ENCODE measurements around the gene MCAM.

DNA sequence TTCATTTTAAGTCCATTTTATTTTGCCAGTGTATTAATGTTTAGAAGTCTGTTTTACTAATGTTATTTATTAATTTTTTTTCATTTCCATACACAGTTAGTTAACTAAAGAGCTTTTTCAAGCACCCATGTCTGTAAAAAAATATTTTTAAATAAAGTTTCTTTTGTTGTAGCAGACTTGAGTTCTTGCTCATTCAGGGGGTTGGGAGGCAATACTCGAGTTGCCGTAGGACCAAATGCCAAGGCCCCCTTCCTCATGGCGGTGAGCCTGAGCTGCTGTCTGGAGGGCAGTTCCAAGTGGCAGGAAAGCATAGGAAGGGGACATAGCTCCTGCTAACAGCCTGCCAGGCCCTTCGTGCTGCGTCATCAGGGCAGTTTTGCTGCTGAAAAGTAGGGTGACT is 9.0 kb downstream of the MCAM start:
- TF ChIP-seq, protein P1, sequence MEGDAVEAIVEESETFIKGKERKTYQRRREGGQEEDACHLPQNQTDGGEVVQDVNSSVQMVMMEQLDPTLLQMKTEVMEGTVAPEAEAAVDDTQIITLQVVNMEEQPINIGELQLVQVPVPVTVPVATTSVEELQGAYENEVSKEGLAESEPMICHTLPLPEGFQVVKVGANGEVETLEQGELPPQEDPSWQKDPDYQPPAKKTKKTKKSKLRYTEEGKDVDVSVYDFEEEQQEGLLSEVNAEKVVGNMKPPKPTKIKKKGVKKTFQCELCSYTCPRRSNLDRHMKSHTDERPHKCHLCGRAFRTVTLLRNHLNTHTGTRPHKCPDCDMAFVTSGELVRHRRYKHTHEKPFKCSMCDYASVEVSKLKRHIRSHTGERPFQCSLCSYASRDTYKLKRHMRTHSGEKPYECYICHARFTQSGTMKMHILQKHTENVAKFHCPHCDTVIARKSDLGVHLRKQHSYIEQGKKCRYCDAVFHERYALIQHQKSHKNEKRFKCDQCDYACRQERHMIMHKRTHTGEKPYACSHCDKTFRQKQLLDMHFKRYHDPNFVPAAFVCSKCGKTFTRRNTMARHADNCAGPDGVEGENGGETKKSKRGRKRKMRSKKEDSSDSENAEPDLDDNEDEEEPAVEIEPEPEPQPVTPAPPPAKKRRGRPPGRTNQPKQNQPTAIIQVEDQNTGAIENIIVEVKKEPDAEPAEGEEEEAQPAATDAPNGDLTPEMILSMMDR (IDR thresholded peaks at IDR 0.05): no peak
- no peak for TF ChIP-seq POLR2A (IDR thresholded peaks at IDR 0.05)

All from Peyer's patch (tissue), 4 donors.